Epithelial cell of umbilical artery (primary cell): ENCODE data around the gene SINHCAF. TPM values are rescaled to one million over a fixed set of nuclear protein-coding genes. Genes with fewer than 3 reads are reported as not detected.

ENCODE experiments used
- total RNA-seq: library from RNA; depleted of rRNA; stranded (reverse); fragments of >200 nt; gene quantifications from 2 replicates; pipeline ENCODE4 v1.2.3, GENCODE V29; 2014

SINHCAF gene
- 164 and 172 TPM in 2 replicates for total RNA-seq

GRCh38 chr12:31325877-31326631 lies at the start of gene SINHCAF:
Gene SINHCAF, minus strand, starts transcription at chr12:31326150. Its CDS starts 27,946 bp downstream, at chr12:31298204.

